HepG2 (cell line): ENCODE data around the gene C6orf132. TPM values are rescaled to one million over a fixed set of nuclear protein-coding genes. Genes with fewer than 3 reads are reported as not detected.
A peak's percentile ranks its signal among the peaks of the same experiment; 100 is the strongest.

Experiments
- ATAC-seq: fragments of 200-7000 bp; cut with Tn5 transposase; 3 replicates; pipeline ENCODE4 v1.9.1; 2020; ENCODE audit warnings: mild to moderate bottlenecking, moderate library complexity
- BruUV-seq: library from RNA; stranded (reverse); fragments of 400-500 nt; replicated peaks from 2 replicates; lab custom pipeline; 2021; lab: Mats Ljungman, UMichigan
- CTCF ChIA-PET: fragments of 300-600 bp; formaldehyde crosslinking; extraction: SDS; loops from one replicate; lab custom pipeline; 2021; ENCODE audit warnings: low total read pairs, inconsistent platforms, low intra/inter-chr PET ratio; lab: Yijun Ruan, JAX
- POLR2A ChIA-PET: fragments of 350-600 bp; sonication (Branson Sonifier 250); formaldehyde crosslinking; loops from one replicate; lab custom pipeline; 2020; ENCODE audit warnings: antibody characterized with exemption, inconsistent platforms; lab: Yijun Ruan, JAX
- DNase-seq: peaks from one replicate; pipeline ENCODE4 v3.0.0-alpha.2; 2015; ENCODE audit warnings: low spot score
- FAIRE-seq: peaks from 3 replicates; lab custom pipeline; 2011; peaks lifted over from hg19 to GRCh38; lab: Jason Lieb, UNC
- H2AFZ ChIP-seq: one replicate; pipeline ENCODE4 v1.6.1; 2011; ENCODE audit warnings: low read length, inconsistent platforms
- H3K27ac ChIP-seq: fragments of 300-600 bp; 3 replicates; pipeline ENCODE4 v1.8.0; 2011; ENCODE audit warnings: mixed run types, mild to moderate bottlenecking, mixed read lengths, low read length, inconsistent platforms; ENCODE audit not compliant: insufficient read depth; ENCODE audit errors: extremely low read length
- H3K27me3 ChIP-seq, 2 experiments: fragments of 200-600 bp in 1 of 2; 2 replicates in 1 of 2; 3 replicates in 1 of 2; pipeline versions ENCODE4 v1.6.0 to v1.8.0; 2011; ENCODE audit warnings: low read length in 2 of 2, mild to moderate bottlenecking in 2 of 2, moderate library complexity in 2 of 2, inconsistent platforms in 1 of 2; ENCODE audit not compliant: insufficient read depth in 2 of 2, control insufficient read depth in 1 of 2
- H3K36me3 ChIP-seq, 2 experiments: fragments of 200-600 bp in 1 of 2; replicated peaks in 1 of 2; 2 replicates in 1 of 2; 3 replicates in 1 of 2; pipeline versions ENCODE4 v1.5.1 to v1.8.0; 2011; ENCODE audit warnings: low read length in 2 of 2, inconsistent platforms in 1 of 2; ENCODE audit not compliant: insufficient read depth in 2 of 2, control insufficient read depth in 1 of 2
- H3K4me1 ChIP-seq: 2 replicates; pipeline ENCODE4 v1.5.1; 2012; ENCODE audit warnings: low read length, inconsistent platforms; ENCODE audit not compliant: insufficient read depth
- H3K4me2 ChIP-seq: 2 replicates; pipeline ENCODE4 v1.6.0; 2011; ENCODE audit warnings: low read depth, low read length, inconsistent platforms
- H3K4me3 ChIP-seq, 3 experiments: fragments of 200-600 bp in 1 of 3; sonication (generic), shearing (Covaris generic) in 1 of 3; replicated peaks in 1 of 3; 2 replicates each; pipeline ENCODE4 v1.5.1; 2011 to 2016; ENCODE audit warnings: low read length in 3 of 3, inconsistent platforms in 2 of 3, low read depth in 2 of 3, mild to moderate bottlenecking in 2 of 3, control low read depth in 1 of 3, mixed read lengths in 1 of 3; ENCODE audit not compliant: insufficient read depth in 1 of 3
- H3K79me2 ChIP-seq: one replicate; pipeline ENCODE4 v1.6.1; 2011; ENCODE audit warnings: low read length, inconsistent platforms; ENCODE audit not compliant: insufficient read depth
- H3K9ac ChIP-seq: 2 replicates; pipeline ENCODE4 v1.6.0; 2011; ENCODE audit warnings: mild to moderate bottlenecking, low read depth, low read length, inconsistent platforms; ENCODE audit not compliant: insufficient read depth
- H3K9me3 ChIP-seq: 2 replicates; pipeline ENCODE4 v1.5.1; 2012; ENCODE audit warnings: mild to moderate bottlenecking, low read length
- H4K20me1 ChIP-seq: 2 replicates; pipeline ENCODE4 v1.6.0; 2011; ENCODE audit warnings: inconsistent platforms, mild to moderate bottlenecking, low read length, moderate library complexity; ENCODE audit not compliant: insufficient read depth
- ARID2 ChIP-seq: sonication (generic); formaldehyde crosslinking; IDR thresholded peaks from 2 replicates; pipeline ENCODE4 v1.8.1; 2022; ENCODE audit warnings: mild to moderate bottlenecking, missing genetic modification reagents, borderline replicate concordance
- FOXK1 ChIP-seq: sonication (generic); formaldehyde crosslinking; IDR thresholded peaks from 2 replicates; pipeline ENCODE4 v1.4.0; 2020; ENCODE audit warnings: low read depth, missing genetic modification reagents, borderline replicate concordance
- IRF2 ChIP-seq: IDR thresholded peaks from 2 replicates; pipeline ENCODE4 v1.6.1; 2018; ENCODE audit warnings: missing genetic modification reagents, missing compliant biosample characterization
- KDM3A ChIP-seq: IDR thresholded peaks from 2 replicates; pipeline ENCODE4 v1.6.1; 2018; ENCODE audit warnings: low read depth, missing compliant biosample characterization
- NR2F6 ChIP-seq, 2 experiments: IDR thresholded peaks; 2 replicates each; pipeline ENCODE4 v1.6.1; 2016; ENCODE audit warnings: antibody characterized with exemption in 1 of 2, mild to moderate bottlenecking in 1 of 2
- POGZ ChIP-seq: sonication (generic); formaldehyde crosslinking; IDR thresholded peaks from 2 replicates; pipeline ENCODE4 v1.4.0; 2020; ENCODE audit warnings: mild to moderate bottlenecking, missing genetic modification reagents
- RAD21 ChIP-seq: fragments of 450-650 bp; formaldehyde crosslinking; IDR thresholded peaks from 2 replicates; pipeline ENCODE4 v1.5.0; 2020; ENCODE audit warnings: mild to moderate bottlenecking
- RBM22 ChIP-seq: fragments of 200-400 bp; formaldehyde crosslinking; optimal IDR thresholded peaks from 2 replicates; pipeline ENCODE3; 2017; ENCODE audit warnings: mild to moderate bottlenecking, low read length, moderate library complexity
- REPIN1 ChIP-seq: sonication (generic); formaldehyde crosslinking; IDR thresholded peaks from 2 replicates; pipeline ENCODE4 v1.8.0; 2022; ENCODE audit warnings: missing genetic modification reagents, low read depth, mild to moderate bottlenecking, borderline replicate concordance
- SIN3B ChIP-seq: fragments of 150-350 bp; IDR thresholded peaks from 2 replicates; pipeline ENCODE4 v1.6.1; 2014; ENCODE audit warnings: low read length
- ZBTB7A ChIP-seq: sonication (generic); formaldehyde crosslinking; IDR thresholded peaks from 2 replicates; pipeline ENCODE4 v1.8.0; 2022; ENCODE audit warnings: mild to moderate bottlenecking, missing genetic modification reagents
- ZNF235 ChIP-seq: sonication (generic); formaldehyde crosslinking; IDR thresholded peaks from 2 replicates; pipeline ENCODE4 v1.8.1; 2023; ENCODE audit warnings: mild to moderate bottlenecking, missing genetic modification reagents, borderline replicate concordance
- ZNF280B ChIP-seq: sonication (generic); formaldehyde crosslinking; IDR thresholded peaks from 2 replicates; pipeline ENCODE4 v1.5.0; 2020; ENCODE audit warnings: missing genetic modification reagents, mild to moderate bottlenecking, borderline replicate concordance
- WGBS: methylation state at CpG from one replicate; pipeline ENCODE4 v1.1.6; 2017; ENCODE audit warnings: low lambda C conversion rate; 5-methylcytosine and 5-hydroxymethylcytosine counted together
- in situ Hi-C: cut with HindIII; loops from 2 replicates; pipeline ENCODE4 v1.10.0; 2017; ENCODE audit warnings: low pct_unique_long_range_greater_than_20kb; ENCODE audit not compliant: extremely low pct_ligation_motif_present
- intact Hi-C: fragments of 100-400 bp; cut with micrococcal nuclease; formaldehyde crosslinking; loops from one replicate; pipeline ENCODE4 v1.10.0; 2022; ENCODE audit not compliant: unreplicated experiment
- polyA plus RNA-seq, 8 experiments: library from polyadenylated mRNA; depleted of rRNA in 3 of 8; stranded (reverse) in 7 of 8; unstranded in 1 of 8; fragments of >200 nt; fragmentation: Illumina TruSeq in 4 of 8; extraction: Trizol in 4 of 8; gene quantifications; 2 replicates each; pipeline versions ENCODE4 v1.2.1 to v1.2.3, GENCODE V29; 2011 to 2016; ENCODE audit warnings: low read depth in 4 of 8, missing spikeins in 1 of 8, mixed read lengths in 1 of 8; ENCODE audit not compliant: insufficient read depth in 1 of 8
- total RNA-seq, 5 experiments: library from RNA; depleted of rRNA; stranded (reverse); fragments of >200 nt; fragmentation: Illumina TruSeq; extraction: Trizol; gene quantifications; 2 replicates each; pipeline ENCODE4 v1.2.3, GENCODE V29; 2016; ENCODE audit warnings: low read depth in 1 of 5
- TF ChIP-seq, protein P1 (sequence below): IDR thresholded peaks from 2 replicates; pipeline ENCODE4 v1.6.1; 2018; ENCODE audit warnings: missing genetic modification reagents, mild to moderate bottlenecking, missing compliant biosample characterization
- TF ChIP-seq, protein P2 (sequence below): sonication (generic); formaldehyde crosslinking; IDR thresholded peaks from 2 replicates; pipeline ENCODE4 v1.8.1; 2023; ENCODE audit warnings: missing genetic modification reagents, inconsistent platforms, borderline replicate concordance

C6orf132 gene
- total and polyA plus RNA-seq, 2 of the 13 experiments (the other 11 are each of a cell fraction or from before 2014, with no cell fraction given), result 0.78 to 3.0 TPM

DNA sequence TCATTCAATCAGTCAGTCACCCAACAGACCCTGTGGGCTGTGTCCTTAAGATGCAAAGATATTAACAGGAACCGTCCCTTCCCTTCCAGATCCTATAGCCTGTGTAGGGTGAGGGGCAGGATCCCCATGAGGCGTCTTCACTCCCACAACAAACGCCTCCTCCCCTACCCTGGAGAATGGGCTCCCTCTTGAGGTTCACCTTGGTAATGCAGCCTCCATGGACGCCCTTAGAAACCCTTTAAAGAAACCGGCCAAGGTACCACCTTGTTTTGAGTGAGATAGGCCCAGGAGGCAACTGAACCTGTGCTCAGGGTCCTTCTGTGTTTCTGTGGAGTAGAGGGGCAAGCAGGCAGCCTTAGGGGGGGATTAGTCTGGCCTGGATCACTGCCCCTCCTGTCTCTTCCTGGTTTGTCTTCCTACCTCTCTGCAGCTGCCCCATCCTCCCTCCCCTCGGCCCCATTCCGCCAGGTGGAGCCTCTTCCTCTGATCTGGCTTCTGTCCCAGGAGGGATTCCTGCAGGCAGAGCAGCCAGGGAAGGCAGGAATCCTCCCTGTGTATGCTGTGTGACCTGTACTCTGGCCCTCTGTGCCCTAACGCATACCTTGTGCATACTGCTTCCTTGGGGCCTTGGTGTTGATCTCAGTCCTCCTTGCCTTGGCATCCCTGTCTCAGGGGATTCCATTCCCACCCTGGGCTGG is 24.2 kb upstream of the C6orf132 start:
- no peaks in the 10 kb centered on the region for H3K9me3 ChIP-seq
- peaks cover 0 to 2% of the 10 kb centered on the region in 2 experiments; a peak in 3 of 5 replicates for H3K27me3 ChIP-seq
- DNase-seq (peak; percentile 80), ATAC-seq (peak; percentile 89), FAIRE-seq (peak; percentile 90)
- peaks cover 36% of the 10 kb centered on the region for H3K4me1 ChIP-seq
- WGBS, result 0% methylated on average over 8 of the region's 8 CpGs
- no peak overlapping the region for H3K9ac ChIP-seq
- in situ Hi-C loops (loop anchor here (5.0 kb wide), 2 partner anchors 61 to 89 kb away; no protein-coding TSS in a partner anchor), intact Hi-C loops (loop anchor here (1.0 to 5.0 kb wide), 6 partner anchors 29 to 379 kb away; partner anchors contain the start of gene TOMM6)
- POLR2A ChIA-PET, result interaction anchor here (0.5 to 1.0 kb wide), 2 partner anchors 29 to 48 kb away, joined by 3 to 6 read pairs; no protein-coding TSS in a partner anchor
- no peaks in the 10 kb centered on the region for H3K79me2 ChIP-seq
- peak overlapping the region; percentile 62 for H2AFZ ChIP-seq
- peak overlapping the region; percentile 62 for H3K4me2 ChIP-seq
- no TSS peak for BruUV-seq
- H3K36me3 ChIP-seq, result no peaks in the 10 kb centered on the region
- H3K4me3 ChIP-seq, result peak overlapping the region in 1 of 3 experiments; percentile 26; a peak in 1 of 6 replicates
- H4K20me1 ChIP-seq, result no peaks in the 10 kb centered on the region
- CTCF ChIA-PET, result interaction anchor here (0.8 to 5.2 kb wide), 14 partner anchors 10 to 94 kb away, joined by 3 to 107 read pairs (median 4); partner anchors contain the start of gene MRPS10
- no peak overlapping the region for H3K27ac ChIP-seq
- TF ChIP-seq ZNF235 (CRISPR knock-in tag), result peak; percentile 74; the same call in 1 of the 2 replicates
- peak; percentile 72; the same call in 1 of the 2 replicates for TF ChIP-seq KDM3A (CRISPR knock-in tag)
- peak; percentile 58; the same call in 1 of the 2 replicates for TF ChIP-seq SIN3B
- TF ChIP-seq, protein P1, sequence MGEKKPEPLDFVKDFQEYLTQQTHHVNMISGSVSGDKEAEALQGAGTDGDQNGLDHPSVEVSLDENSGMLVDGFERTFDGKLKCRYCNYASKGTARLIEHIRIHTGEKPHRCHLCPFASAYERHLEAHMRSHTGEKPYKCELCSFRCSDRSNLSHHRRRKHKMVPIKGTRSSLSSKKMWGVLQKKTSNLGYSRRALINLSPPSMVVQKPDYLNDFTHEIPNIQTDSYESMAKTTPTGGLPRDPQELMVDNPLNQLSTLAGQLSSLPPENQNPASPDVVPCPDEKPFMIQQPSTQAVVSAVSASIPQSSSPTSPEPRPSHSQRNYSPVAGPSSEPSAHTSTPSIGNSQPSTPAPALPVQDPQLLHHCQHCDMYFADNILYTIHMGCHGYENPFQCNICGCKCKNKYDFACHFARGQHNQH (CRISPR knock-in tag), result peak; percentile 36; the same call in 1 of the 2 replicates
- peak; percentile 96 for TF ChIP-seq RAD21 (CRISPR knock-in tag)
- TF ChIP-seq RBM22, result no peak
- TF ChIP-seq, protein P2, sequence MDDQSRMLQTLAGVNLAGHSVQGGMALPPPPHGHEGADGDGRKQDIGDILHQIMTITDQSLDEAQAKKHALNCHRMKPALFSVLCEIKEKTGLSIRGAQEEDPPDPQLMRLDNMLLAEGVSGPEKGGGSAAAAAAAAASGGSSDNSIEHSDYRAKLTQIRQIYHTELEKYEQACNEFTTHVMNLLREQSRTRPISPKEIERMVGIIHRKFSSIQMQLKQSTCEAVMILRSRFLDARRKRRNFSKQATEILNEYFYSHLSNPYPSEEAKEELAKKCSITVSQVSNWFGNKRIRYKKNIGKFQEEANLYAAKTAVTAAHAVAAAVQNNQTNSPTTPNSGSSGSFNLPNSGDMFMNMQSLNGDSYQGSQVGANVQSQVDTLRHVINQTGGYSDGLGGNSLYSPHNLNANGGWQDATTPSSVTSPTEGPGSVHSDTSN (CRISPR knock-in tag), result no peak
- no peak for TF ChIP-seq NR2F6 (IDR thresholded peaks at IDR 0.05)
- peak; percentile 10; the same call in 1 of the 2 replicates for TF ChIP-seq NR2F6 (CRISPR knock-in tag; IDR thresholded peaks at IDR 0.05)
- TF ChIP-seq ZNF280B (CRISPR knock-in tag), result 0 out of 2 replicates have a peak, but pooled peaks have one; percentile 20
- 0 out of 2 replicates have a peak, but pooled peaks have one; percentile 53 for TF ChIP-seq ZBTB7A (CRISPR knock-in tag)
- no peak; the same call in 1 of the 2 replicates for TF ChIP-seq REPIN1 (CRISPR knock-in tag)
- 0 out of 2 replicates have a peak, but pooled peaks have one; percentile 29 for TF ChIP-seq POGZ (CRISPR knock-in tag)
- TF ChIP-seq IRF2 (CRISPR knock-in tag), result peak; percentile 53; the same call in 1 of the 2 replicates
- TF ChIP-seq ARID2 (CRISPR knock-in tag), result no peak
- 0 out of 2 replicates have a peak, but pooled peaks have one; percentile 31 for TF ChIP-seq FOXK1 (CRISPR knock-in tag)
